HL-60/S4 treated with retinoic acid at 250 ng/mL for 4 days and 3 days (cell line): ENCODE measurements around the gene MRPS2.

Experiments
- in situ Hi-C: fragments of 300-500 bp; cut with MboI; formaldehyde crosslinking; loops from 2 replicates; pipeline ENCODE4 v1.7.0; 2022; ENCODE audit warnings: low sequenced_read_pairs

Gene MRPS2

GRCh38 chr9:135480071-135480939 is 20.2 kb upstream of the MRPS2 start:
- in situ Hi-C loops = no loop called here

DNA sequence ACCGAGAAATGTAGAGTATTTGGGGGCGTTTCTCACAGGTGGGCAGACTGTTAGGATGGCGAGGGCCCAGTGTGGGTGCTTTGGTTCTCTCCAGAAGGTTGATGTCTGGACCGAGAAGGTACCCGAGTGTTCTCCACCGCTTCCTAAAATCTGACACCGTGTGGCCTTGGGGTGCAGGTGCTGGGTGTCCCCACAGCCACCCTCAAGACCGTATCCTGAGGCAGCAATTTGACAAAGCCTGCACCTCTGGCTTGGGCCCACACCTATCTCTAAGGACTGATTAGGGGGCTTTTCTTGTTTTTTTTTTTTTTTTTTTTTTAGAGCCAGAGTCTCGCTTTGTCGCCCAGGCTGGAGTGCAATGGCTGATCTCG is 19.6 kb upstream of the MRPS2 start:
- in situ Hi-C loops = no loop called here

GRCh38 chr9:135482015-135482754 is 18.3 kb upstream of the MRPS2 start:
- in situ Hi-C loops = no loop called here

DNA sequence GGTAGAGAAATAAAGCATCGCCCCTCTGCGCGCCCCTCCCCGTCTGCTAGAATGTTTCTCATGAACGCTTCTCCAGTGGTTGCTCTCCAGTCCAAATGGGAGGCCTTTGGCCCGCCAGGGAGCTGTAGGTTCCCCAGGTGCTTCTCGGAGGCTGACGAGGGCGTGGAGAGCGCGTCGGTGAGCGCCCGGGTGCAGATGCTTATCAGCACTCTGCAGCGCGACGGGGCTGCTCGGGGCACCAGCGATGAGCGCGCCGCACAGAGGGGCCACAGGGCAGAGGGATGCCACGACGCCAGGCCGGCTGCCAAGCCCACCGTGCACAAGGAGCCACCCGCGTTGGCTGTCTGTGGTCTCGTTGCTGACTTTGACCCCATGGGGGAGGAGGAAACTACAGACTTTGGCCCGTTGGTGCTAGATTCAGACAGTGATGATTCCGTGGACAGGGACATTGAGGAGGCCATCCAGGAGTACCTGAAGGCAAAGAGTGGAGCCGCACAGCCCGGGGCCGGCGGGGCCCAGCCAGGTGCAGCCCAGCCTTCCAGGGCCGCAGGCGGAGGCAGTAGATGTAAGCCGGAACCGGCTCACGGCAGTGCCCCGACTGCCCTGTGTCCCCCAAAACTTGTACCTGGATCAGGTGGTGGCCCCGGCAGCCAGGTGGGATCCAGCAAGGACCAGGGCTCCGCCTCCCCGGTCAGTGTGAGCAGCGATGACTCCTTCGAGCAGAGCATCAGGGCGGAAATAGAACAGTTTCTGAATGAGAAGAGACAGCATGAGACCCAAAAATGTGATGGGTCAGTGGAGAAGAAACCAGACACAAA is 15.8 kb upstream of the MRPS2 start:
- in situ Hi-C loops = no loop called here

- in situ Hi-C loops = no loop called here
These were observed 15.1 kb upstream of the MRPS2 start for GRCh38 chr9:135485385-135485784.

DNA sequence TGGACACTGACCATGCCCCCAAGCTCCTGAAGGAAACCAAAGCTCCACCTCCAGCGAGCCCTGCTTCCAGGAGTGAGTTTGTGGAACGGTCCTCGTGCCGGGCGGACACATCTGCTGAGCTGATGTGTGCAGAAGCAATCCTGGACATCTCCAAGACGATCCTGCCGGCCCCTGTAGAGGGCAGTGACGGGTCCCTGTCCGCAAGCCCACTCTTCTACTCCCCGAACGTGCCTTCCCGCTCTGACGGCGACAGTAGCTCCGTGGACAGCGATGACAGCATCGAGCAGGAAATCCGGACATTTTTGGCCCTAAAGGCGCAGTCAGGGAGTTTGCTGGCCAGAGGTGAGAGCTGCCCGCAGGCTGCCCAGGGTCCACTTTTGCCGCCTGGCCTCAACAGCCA is 14.7 kb upstream of the MRPS2 start:
- in situ Hi-C loops = no loop called here

DNA sequence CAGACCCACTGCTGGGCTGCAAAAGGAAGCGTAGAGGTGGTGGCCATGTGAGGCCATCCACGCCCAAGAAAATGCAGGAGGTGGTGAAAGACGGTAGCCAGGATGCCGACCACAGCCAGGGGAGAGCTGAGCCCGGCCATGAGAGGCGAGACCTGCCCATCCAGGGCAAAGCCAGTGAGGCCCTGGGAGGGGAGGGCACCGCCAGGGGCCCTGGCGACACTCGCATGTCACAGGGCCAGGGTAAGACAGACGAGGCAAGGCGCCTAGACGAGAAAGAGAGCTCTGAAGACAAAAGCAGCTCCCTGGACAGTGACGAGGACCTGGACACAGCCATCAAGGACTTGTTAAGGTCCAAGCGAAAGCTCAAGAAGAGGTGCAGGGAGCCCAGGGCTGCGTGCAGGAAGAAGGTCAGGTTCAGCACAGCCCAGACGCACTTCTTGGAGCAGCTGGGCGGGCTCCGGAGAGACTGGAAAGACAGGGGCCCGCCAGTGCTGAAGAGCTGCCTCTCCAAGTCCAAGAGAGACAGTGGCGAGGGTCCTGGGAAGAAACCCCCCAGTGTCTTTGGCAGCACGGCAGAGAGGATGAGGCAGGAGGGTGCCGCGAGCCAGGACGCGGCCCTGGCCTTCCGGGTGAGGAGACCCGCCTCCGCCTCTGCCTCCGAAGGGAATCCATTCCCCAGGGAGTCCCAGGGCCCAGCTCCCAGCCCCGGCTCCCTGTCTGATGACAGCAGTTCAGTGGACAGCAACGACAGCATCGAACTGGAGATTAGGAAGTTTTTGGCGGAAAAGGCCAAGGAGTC is 14.0 kb upstream of the MRPS2 start:
- in situ Hi-C loops = no loop called here

- in situ Hi-C loops = no loop called here
These were observed 13.0 kb upstream of the MRPS2 start for GRCh38 chr9:135487281-135488012.

GRCh38 chr9:135488013-135488330 is 12.5 kb upstream of the MRPS2 start:
- in situ Hi-C loops = no loop called here

GRCh38 chr9:135488527-135488926 is 12.0 kb upstream of the MRPS2 start:
- in situ Hi-C loops = no loop called here

GRCh38 chr9:135489188-135489906 is 11.1 kb upstream of the MRPS2 start:
- in situ Hi-C loops = no loop called here

GRCh38 chr9:135490166-135490870 is 10.2 kb upstream of the MRPS2 start:
- in situ Hi-C loops = no loop called here

GRCh38 chr9:135490980-135491464 is 9.5 kb upstream of the MRPS2 start:
- in situ Hi-C loops = no loop called here

- in situ Hi-C loops = no loop called here
These were observed 8.7 kb upstream of the MRPS2 start for GRCh38 chr9:135491764-135492163.

DNA sequence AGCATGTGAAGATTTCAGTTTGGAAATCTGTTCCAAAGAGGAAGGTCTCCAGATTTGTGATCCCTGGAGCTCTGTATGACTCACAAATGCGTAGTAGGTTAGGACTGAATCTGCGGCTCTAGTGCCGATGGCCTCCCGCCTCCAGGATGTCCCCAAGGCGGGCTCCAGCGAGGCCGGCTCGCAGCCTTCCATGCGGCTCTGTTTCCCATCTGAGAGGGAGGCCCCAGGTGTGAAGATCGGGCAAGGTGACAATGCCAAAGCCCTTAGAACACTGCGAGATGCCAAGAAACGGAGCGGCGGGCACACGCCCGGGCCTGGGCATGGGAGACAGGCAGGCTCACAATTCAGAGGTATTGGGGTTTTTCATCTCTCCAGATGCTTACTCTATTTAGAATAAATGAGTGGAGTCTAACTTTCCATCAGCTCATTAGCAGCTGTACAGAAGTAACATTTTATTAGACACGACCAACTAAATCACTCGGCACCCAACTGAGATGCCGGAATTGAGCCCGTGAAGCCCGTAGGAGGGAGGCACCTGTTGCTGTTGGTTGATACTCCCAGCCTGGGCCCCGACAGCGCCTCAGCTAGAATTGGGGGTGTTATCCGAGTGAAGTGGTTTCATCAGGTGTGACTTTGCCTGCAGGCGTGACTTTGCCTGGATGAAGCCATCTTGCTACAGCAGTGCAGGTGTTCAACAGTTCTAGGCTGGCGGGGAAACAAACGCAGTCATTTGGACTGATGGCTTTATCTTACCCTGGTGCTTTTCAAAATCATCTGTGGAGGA is 7.4 kb upstream of the MRPS2 start:
- in situ Hi-C loops = no loop called here

- in situ Hi-C loops = no loop called here
These were observed 5.5 kb upstream of the MRPS2 start for GRCh38 chr9:135494791-135495559.
